Peyer's patch (tissue), 4 donors: ENCODE data around the gene ASAP2. TPM values are rescaled to one million over a fixed set of nuclear protein-coding genes. Genes with fewer than 3 reads are reported as not detected.
A peak's percentile ranks its signal among the peaks of the same experiment; 100 is the strongest.

Experiments used
- DNase-seq, 3 donors: peaks; one replicate each; pipeline ENCODE4 v3.0.0-alpha.2; 2017 to 2019
- H3K27ac ChIP-seq, 4 donors: fragments of 200-600 bp; sonication (generic); one replicate each; pipeline ENCODE4 v1.5.1; 2016 to 2019
- H3K27me3 ChIP-seq, 2 donors: fragments of 200-600 bp; sonication (generic); one replicate each; pipeline ENCODE4 v1.5.1; 2019
- H3K36me3 ChIP-seq, 3 donors: fragments of 200-600 bp; sonication (generic); one replicate each; pipeline ENCODE4 v1.5.1; 2016 to 2019
- H3K4me1 ChIP-seq, 4 donors: fragments of 200-600 bp; sonication (generic); one replicate each; pipeline ENCODE4 v1.5.1; 2016 to 2019
- H3K4me3 ChIP-seq, 4 donors: fragments of 200-600 bp; sonication (generic); 1 replicate in 3 of 4; 2 replicates in 1 of 4; pipeline ENCODE4 v1.5.1; 2016 to 2019; ENCODE audit warnings: mild to moderate bottlenecking in 1 of 4
- H3K9me3 ChIP-seq, 4 donors: fragments of 200-600 bp; sonication (generic); one replicate each; pipeline ENCODE4 v1.5.1; 2016 to 2019; ENCODE audit warnings: mild to moderate bottlenecking in 1 of 4
- POLR2A ChIP-seq, 2 donors: fragments of 450-650 bp; IDR thresholded peaks; one replicate each; pipeline ENCODE4 v1.5.1; 2017; ENCODE audit warnings: antibody characterized with exemption in 2 of 2, mild to moderate bottlenecking in 2 of 2, moderate library complexity in 2 of 2
- total RNA-seq, 4 donors: library from RNA; depleted of rRNA; stranded (reverse); fragments of >200 nt; gene quantifications; one replicate each; pipeline ENCODE4 v1.1.0, GENCODE V29; 2016
- TF ChIP-seq, protein P1 (sequence below), 6 experiments: fragments of 450-650 bp in 4 of 6; fragments of 200-600 bp in 2 of 6; sonication (generic) in 1 of 6; IDR thresholded peaks; one replicate each; pipeline ENCODE4 v1.5.1; 2017 to 2019; ENCODE audit warnings: antibody characterized with exemption in 6 of 6, mild to moderate bottlenecking in 3 of 6, moderate library complexity in 1 of 6

The ASAP2 gene
- total RNA-seq, 4 donors from 2014 or later: 30.6 to 59.4 (median 37.8) TPM

DNA sequence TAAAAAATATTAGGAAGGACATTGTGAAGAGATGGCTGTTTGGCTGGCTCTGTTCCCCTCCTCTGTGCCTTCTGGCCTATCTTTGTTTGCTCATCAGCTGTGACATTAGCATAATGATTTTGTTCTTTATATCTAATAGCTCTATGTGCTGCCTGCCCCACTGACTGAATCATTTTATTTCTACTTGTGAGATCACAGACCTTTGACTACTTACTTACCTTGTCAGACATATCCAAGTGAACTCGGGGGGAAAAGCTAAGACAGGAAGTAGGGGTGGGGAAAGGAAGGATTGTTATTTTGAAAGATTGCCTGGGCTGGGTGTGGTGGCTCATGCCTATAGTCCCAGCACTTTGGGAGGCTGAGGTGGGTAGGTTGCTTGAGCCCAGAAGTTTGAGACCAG, 104.2 kb downstream of the ASAP2 start:
- peak overlapping the region in 3 of 4 donors; percentile 18 to 70 (median 69) for H3K27ac ChIP-seq
- peak in 1 of 3 donors; percentile 26 for DNase-seq

DNA sequence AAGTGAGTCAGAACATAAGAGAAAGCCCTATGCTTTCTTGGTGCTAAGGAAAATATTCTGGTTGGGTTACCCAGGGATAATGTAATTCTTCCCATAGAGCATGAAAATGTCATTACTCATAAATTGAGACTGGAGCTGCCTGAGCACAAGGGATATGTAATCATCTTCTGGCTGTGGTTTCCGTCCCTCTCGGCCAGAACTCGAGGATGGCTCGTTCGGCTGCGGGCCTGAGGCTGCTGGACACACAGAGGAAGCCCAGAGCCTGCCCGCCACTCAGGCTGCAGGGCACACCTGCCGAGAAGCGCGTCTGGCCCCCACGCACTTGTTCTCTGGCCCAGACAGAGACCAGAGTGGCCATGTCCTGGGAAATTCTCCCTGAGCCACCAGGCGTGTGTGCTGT, 104.9 kb downstream of the ASAP2 start:
- H3K27ac ChIP-seq: peak overlapping the region in 3 of 4 donors; percentile 18 to 69 (median 47)
- no peak for TF ChIP-seq POLR2A (IDR thresholded peaks at IDR 0.05)
- TF ChIP-seq, protein P1, sequence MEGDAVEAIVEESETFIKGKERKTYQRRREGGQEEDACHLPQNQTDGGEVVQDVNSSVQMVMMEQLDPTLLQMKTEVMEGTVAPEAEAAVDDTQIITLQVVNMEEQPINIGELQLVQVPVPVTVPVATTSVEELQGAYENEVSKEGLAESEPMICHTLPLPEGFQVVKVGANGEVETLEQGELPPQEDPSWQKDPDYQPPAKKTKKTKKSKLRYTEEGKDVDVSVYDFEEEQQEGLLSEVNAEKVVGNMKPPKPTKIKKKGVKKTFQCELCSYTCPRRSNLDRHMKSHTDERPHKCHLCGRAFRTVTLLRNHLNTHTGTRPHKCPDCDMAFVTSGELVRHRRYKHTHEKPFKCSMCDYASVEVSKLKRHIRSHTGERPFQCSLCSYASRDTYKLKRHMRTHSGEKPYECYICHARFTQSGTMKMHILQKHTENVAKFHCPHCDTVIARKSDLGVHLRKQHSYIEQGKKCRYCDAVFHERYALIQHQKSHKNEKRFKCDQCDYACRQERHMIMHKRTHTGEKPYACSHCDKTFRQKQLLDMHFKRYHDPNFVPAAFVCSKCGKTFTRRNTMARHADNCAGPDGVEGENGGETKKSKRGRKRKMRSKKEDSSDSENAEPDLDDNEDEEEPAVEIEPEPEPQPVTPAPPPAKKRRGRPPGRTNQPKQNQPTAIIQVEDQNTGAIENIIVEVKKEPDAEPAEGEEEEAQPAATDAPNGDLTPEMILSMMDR (IDR thresholded peaks at IDR 0.05): no peak
- no peaks in the 10 kb centered on the region for H3K9me3 ChIP-seq
- no peak for DNase-seq
- H3K4me1 ChIP-seq: peaks cover 0 to 28% (median 5%) of the 10 kb centered on the region in 4 donors
- no peak overlapping the region for H3K4me3 ChIP-seq
- no peaks in the 10 kb centered on the region for H3K36me3 ChIP-seq
- H3K27me3 ChIP-seq: no peaks in the 10 kb centered on the region

More for the DNA sequence above, 104.2 kb downstream of the ASAP2 start:
- H3K27me3 ChIP-seq: no peaks in the 10 kb centered on the region
- TF ChIP-seq POLR2A (IDR thresholded peaks at IDR 0.05): no peak
- TF ChIP-seq, protein P1 (IDR thresholded peaks at IDR 0.05): no peak
- no peak overlapping the region for H3K4me3 ChIP-seq
- H3K36me3 ChIP-seq: no peaks in the 10 kb centered on the region
- peaks cover 0 to 28% (median 5%) of the 10 kb centered on the region in 4 donors for H3K4me1 ChIP-seq
- no peaks in the 10 kb centered on the region for H3K9me3 ChIP-seq

DNA sequence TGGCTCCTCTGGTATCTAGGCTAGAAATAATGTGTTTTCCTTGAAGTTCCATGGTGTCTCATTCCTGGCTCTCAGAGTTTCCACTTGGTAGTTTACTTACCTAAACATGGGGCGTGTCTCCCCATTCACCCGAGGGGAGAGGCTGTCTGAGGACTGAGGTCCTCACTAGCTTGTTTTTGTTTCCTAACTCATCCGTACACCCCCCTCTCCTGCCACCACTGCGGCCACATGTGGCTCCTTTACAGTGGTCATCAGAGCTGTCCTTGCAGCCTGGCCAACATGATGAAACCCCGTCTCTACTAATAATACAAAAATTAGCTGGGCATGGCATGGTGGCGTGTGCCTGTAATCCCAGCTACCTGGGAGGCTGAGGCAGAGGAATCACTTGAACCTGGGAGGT, 106.0 kb downstream of the ASAP2 start:
- H3K27me3 ChIP-seq: no peaks in the 10 kb centered on the region
- DNase-seq: no peak
- no peaks in the 10 kb centered on the region for H3K9me3 ChIP-seq
- TF ChIP-seq, protein P1 (IDR thresholded peaks at IDR 0.05): no peak
- TF ChIP-seq POLR2A (IDR thresholded peaks at IDR 0.05): no peak
- H3K4me3 ChIP-seq: no peak overlapping the region
- H3K27ac ChIP-seq: no peak overlapping the region
- H3K4me1 ChIP-seq: peaks cover 0 to 28% (median 5%) of the 10 kb centered on the region in 4 donors
- no peaks in the 10 kb centered on the region for H3K36me3 ChIP-seq

DNA sequence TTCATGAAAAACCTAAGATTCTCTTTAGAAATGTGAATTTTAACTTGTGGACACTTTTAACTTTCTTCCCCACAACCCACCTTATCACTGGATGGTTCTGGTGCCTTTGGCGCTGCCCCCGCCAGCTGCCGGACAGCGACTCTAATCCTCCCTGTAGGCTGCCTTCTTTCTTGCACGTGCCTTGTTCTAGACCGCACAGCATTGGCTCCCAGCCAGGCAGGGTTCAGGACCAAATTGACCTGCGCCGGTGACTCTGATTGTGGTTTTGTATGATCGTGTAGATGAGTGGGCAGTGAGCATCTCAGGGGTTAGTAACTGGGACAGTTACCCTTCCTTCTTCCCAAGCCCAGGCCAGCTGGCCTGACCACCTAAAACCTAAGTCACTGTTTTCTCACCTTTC, 106.8 kb downstream of the ASAP2 start:
- H3K27ac ChIP-seq: no peak overlapping the region
- TF ChIP-seq, protein P1 (IDR thresholded peaks at IDR 0.05): no peak
- TF ChIP-seq POLR2A (IDR thresholded peaks at IDR 0.05): no peak
- no peak for DNase-seq
- H3K4me3 ChIP-seq: no peak overlapping the region
- H3K36me3 ChIP-seq: no peaks in the 10 kb centered on the region
- no peaks in the 10 kb centered on the region for H3K9me3 ChIP-seq
- H3K4me1 ChIP-seq: peaks cover 0 to 28% (median 5%) of the 10 kb centered on the region in 4 donors
- H3K27me3 ChIP-seq: no peaks in the 10 kb centered on the region

DNA sequence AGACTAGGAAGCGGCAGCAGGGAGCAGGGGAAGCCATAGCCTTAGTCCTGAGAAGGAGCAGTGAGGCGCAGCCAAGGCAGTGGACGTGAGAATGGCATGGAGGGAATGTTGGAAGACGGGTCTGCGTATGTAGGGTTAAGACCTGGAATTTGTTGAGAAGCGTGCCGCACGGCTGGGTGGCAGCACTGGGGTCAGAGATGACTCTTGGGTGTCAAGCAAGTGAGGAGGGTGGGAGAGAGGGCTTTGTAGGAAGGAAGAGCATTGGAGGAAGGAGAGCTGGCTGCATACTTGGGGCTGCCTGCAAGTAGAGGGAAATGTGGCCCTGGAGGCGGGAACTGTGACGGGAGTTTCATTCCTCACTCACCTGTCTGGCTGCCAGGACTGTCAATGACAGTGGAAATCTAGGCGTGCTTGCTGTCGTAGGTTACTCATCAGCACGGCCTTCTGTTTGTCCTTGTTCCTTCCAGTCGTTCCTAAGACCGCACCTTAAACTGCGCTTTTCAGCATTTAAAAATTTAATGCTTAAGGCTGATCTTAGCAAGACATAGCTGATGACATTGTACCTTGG, 108.8 kb downstream of the ASAP2 start:
- H3K4me1 ChIP-seq: peaks cover 0 to 17% (median 2%) of the 10 kb centered on the region in 4 donors
- H3K27me3 ChIP-seq: no peaks in the 10 kb centered on the region
- no peak overlapping the region for H3K4me3 ChIP-seq
- no peaks in the 10 kb centered on the region for H3K36me3 ChIP-seq
- DNase-seq: peak in 1 of 3 donors; percentile 28
- H3K9me3 ChIP-seq: no peaks in the 10 kb centered on the region
- TF ChIP-seq, protein P1 (IDR thresholded peaks at IDR 0.05): no peak
- TF ChIP-seq POLR2A (IDR thresholded peaks at IDR 0.05): no peak
- H3K27ac ChIP-seq: no peak overlapping the region
